Testis (tissue), 2 donors: ENCODE results near the gene MPL.

Source experiments
- POLR2A ChIP-seq: fragments of 450-650 bp; IDR thresholded peaks from one replicate; pipeline ENCODE4 v1.6.1; 2017; ENCODE audit warnings: antibody characterized with exemption, mild to moderate bottlenecking, moderate library complexity
- TF ChIP-seq, protein P1 (sequence below), 3 experiments: fragments of 450-650 bp in 2 of 3; fragments of 200-600 bp in 1 of 3; sonication (generic) in 1 of 3; IDR thresholded peaks; one replicate each; pipeline ENCODE4 v1.5.1; 2016 to 2019; ENCODE audit warnings: antibody characterized with exemption in 3 of 3, mild to moderate bottlenecking in 2 of 3, moderate library complexity in 1 of 3

DNA sequence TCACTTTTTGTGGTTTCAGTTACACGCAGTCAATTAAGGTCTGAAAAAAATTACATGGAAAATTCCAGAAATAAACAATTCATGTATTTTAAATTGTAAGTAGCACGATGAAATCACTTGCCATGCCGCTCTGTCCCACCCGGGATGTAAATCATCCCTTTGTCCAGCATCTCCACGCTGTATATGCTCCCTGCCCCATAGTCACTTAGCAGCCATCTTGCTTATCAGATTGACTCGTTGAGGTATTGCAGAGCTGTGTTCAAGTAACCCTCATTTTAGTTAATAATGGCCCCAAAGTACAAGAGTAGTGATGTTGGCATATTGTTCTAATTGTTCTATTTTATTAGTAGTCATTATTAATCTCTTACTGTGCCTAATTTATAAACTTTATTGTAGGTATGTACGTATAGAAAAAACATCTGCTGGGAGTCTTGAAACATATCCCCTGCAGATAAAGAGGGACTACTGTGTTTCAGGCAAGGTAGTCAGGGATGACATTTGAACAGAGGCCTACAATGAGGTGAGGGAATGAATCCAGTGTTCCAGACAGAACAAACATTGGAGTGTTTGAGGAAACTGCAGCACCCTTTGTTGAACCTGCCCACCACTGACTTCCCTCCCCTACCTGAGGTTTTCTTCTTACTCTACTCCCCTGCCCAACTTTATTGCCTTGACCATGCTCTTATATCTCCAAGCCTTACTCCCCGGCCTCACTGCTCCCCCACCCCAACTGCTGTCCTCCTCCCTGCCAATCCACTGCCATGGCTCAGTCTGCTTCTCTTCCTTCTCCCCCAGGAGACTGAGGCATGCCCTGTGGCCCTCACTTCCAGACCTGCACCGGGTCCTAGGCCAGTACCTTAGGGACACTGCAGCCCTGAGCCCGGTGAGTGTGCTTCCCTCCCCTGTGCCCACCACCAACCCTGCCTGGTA lies 14.1 kb downstream of the MPL start:
- no peak for TF ChIP-seq POLR2A
- TF ChIP-seq, protein P1, sequence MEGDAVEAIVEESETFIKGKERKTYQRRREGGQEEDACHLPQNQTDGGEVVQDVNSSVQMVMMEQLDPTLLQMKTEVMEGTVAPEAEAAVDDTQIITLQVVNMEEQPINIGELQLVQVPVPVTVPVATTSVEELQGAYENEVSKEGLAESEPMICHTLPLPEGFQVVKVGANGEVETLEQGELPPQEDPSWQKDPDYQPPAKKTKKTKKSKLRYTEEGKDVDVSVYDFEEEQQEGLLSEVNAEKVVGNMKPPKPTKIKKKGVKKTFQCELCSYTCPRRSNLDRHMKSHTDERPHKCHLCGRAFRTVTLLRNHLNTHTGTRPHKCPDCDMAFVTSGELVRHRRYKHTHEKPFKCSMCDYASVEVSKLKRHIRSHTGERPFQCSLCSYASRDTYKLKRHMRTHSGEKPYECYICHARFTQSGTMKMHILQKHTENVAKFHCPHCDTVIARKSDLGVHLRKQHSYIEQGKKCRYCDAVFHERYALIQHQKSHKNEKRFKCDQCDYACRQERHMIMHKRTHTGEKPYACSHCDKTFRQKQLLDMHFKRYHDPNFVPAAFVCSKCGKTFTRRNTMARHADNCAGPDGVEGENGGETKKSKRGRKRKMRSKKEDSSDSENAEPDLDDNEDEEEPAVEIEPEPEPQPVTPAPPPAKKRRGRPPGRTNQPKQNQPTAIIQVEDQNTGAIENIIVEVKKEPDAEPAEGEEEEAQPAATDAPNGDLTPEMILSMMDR (IDR thresholded peaks at IDR 0.05): no peak
